Activated CD4-positive, CD25-positive, alpha-beta regulatory T cell (primary cell): ENCODE data around the gene SLBP.

Experiments
- DNase-seq, 4 experiments: peaks; one replicate each; lab custom pipeline; 2025; lab: John Stamatoyannopoulos, UW

The SLBP gene

DNA sequence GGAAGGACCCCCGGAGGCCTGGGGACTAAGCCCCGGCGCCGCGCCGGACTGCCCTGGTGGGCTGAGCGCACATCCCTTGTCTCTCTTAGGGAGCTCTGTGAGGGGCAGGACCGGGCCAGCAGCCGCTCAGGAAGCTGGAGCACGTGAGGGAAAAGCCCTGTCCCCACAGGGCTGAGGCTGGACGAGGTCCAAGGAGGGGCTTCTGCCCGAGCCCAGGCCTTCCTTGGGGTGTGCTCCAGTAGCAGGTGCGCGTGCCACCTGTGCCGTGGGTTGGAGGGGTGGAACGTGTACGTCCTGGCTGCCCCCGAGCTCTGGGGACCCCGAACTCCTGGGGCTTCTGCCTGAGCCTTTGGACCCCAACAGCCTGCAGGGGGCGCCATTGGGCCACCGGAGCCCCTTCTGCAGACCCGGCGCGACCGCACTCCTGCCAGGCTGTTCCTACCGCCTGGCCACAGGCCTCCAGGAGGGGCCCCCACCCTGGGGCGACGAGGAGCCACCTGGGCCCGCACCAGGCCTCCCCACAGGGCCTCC, 36.4 kb upstream of the SLBP start:
- peak; percentile 56 to 74 (median 68) for DNase-seq

DNA sequence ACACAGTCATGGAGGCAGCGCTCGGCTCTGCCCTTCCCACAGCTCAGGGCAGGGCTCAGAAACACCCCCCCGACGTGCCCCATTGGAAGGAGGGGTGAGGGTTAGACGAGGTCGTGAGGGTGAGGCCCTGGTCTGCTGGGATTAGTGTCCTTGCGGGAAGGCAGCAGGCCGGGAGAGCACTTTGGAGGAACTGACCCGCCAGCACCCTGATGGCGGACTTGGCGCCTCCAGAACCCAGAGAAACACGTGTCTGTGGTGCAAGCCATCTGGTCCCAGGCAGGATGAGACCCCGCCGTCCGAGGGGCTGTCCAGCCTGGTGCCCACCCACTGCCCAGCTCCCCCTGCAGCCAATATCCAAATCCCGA, 35.5 kb upstream of the SLBP start:
- no peak for DNase-seq

GRCh38 chr4:1746919-1747602, 34.9 kb upstream of the SLBP start:
- DNase-seq, result no peak

DNA sequence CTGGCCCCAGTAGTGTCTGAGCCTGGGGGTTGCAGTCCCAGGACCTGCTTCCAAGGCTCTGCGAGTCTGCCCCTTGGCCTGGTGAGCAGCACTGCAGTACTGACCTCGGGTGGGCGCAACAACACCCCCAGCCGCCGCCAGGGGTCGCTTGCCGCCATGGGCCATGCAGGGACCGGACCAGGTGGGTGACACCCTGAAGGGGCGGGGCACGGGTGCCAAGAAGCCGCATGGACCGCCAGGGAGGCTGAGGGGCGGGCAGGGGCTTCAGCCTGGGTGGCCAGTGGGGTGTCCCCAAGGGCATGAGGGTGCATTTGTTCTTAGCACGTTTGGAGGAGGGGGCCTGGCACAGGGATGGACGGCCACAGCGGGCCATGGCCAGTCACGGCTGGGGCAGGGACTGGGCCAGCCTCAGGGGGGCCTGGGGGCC, 34.2 kb upstream of the SLBP start:
- DNase-seq, result peak; percentile 61 to 81 (median 72)

GRCh38 chr4:1745697-1746096, 33.6 kb upstream of the SLBP start:
- no peak for DNase-seq

- no peak for DNase-seq
Observed at GRCh38 chr4:1745165-1745564, 33.0 kb upstream of the SLBP start.

GRCh38 chr4:1744552-1744951, 32.4 kb upstream of the SLBP start:
- DNase-seq, result no peak

DNA sequence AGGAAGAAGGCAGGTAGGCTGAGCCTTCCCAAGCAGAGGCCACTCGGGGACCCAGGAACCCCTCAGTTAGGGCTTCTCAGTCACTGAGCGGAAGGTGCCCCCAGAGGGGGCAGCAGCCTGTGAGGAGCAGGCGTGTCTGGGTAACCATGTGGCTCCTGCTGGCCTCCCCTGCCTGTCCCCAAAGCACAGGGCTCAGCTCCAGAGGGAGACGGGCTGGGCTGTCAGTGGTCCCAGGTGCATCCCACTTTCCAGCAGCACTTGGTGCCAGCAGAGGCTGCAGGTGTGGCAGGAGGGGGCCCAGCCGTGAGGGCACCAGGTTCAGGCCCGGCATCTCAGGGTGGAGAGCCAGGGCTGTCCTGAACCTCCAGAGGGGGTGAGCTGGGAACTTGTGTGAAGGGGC, 31.9 kb upstream of the SLBP start:
- DNase-seq, result no peak

- DNase-seq, result no peak
Observed at GRCh38 chr4:1743551-1743950, 31.4 kb upstream of the SLBP start.

DNA sequence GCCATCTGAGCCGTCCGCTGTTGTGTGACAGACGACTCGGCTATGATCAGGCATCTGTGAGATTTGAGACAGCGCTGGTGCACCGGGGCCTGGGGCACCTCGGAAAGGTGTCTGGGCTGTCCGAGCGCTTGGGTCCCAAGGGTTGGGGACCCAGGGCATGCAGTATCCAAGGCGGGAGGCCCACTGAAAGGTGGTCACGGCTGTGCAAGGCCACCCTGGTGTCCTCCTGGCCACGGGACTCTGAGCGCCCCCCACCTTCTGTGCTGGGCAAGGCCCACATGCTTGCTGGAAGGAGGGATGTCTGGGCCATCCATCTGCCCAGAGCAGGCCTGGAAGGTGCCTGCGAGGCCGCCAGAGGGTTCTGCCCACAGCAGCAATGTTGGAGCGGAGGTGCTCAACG, 29.1 kb upstream of the SLBP start:
- no peak for DNase-seq

GRCh38 chr4:1740021-1740545, 28.0 kb upstream of the SLBP start:
- no peak for DNase-seq

DNA sequence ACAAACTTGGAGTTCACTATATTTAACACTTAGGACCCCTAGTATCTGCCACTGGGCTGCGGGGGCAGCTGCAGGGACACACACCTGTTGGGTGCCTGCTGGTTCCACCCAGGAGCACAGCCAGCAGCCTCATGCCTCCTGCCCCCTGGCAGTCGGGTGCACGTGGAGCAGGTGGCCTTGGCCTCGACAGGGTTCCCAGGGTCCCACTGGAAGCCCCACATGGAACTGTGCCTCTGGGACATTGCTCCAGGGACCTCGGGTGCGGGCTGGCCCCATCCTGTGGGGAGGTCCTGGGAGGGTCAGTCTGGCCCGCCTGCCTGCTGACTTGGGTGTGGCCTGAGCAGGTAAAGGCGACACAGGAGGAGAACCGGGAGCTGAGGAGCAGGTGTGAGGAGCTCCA, 27.2 kb upstream of the SLBP start:
- DNase-seq, result no peak

DNA sequence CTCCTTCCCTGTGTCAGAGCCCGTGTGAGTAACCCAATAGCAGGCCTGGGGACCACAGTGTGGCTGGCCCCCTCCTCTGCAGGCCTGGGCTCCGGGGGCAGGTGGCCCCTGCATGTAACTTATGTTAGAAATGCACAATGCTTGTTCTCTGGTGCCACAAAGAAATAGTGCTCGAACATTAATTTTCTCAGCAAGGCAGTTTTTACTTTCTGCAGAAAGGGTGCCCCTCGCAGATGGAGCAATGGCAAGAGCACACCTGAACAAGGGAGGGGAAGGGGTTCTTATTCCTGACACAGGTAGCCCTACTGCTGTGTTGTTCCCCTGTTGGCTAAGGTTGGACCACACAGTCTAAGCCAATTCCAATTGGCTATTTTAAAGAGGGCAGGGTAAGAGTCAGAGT, 26.3 kb upstream of the SLBP start:
- no peak for DNase-seq

DNA sequence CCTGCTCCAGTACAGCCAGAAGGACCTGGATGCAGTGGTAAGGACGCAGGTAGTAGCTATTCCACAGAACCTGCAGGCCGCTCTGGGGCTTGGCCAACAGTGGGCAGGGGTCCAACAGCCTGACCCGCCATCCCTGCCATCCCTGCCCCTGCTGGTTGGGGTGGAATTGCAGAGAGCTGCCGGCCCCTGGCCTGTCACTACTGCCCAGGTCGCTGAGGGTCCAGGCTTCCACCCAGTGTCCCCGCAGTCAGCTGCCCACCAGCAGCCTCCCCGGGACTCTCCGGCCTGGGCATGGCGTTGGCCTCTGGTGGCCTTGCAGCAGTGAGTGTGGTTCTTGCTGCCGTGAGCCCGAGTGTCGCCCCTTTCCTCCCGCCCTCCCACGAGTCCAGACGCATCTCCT, 25.5 kb upstream of the SLBP start:
- no peak for DNase-seq

DNA sequence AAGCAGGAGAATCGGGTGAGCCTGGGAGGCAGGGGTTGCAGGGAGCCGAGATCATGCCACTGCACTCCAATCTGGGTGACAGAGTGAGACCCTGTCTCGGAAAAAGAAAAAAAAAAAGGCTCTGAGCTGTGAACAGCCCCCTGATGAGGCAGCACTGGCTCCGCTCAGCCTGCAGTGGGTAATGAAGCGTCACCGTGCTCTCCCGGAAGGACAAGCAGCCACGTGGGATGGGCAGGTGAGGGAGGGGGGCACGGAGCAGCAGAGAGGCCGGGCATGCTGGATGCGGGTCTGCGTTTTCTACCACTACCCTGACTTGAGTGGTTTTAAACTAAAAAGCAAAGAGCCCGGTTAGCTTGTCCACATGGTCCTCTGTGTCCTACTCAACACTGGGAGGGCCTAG, 24.7 kb upstream of the SLBP start:
- DNase-seq, result no peak

GRCh38 chr4:1735215-1735614, 23.1 kb upstream of the SLBP start:
- DNase-seq, result no peak

GRCh38 chr4:1732911-1733310, 20.8 kb upstream of the SLBP start:
- DNase-seq, result no peak

DNA sequence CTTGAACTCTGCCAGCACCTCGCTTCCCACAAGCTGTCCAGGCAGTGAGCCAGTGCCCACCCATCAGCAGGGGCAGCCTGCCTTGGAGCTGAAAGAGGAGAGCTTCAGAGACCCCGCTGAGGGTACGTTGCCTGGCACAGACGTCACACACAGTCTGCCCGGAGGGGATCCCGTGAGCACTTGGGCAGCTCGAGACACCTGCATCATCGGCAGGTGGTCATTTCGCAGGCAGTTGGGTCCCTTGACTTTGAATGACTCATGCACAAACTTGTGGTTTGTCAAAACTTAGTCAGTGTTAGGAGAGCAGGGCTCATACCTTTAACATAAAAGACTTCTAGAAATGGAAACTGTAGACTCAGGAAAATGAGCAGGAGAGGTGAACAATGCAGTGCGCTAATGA, 19.1 kb upstream of the SLBP start:
- no peak for DNase-seq

DNA sequence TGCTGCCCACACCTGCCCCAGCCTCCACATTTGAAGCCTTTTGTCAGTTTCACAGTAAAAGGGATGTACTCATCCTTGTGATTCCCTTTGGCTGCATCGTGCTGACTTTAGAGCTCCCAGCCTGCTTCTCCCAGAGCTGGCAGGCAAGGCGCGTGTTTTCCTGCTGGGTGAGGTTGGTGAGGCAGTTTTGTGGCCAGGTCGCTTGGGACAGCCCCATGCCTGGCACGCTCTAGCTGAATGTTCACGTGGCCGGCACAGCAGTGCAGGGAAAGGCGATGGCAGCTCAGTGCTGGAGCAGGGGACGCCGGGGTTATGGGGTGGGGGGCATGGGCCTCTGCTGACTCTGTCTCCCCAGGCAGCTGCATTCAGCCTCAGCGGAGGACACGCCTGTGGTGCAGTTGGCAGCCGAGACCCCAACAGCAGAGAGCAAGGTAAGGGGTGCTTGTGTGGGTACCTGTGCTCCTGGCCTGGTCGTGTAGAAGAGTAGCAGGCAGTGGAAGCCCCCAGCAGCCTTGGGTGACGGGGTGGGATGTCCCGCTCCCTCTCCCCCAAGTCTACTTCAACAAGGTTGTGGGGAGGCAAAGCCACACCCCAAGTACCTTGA, 18.5 kb upstream of the SLBP start:
- no peak for DNase-seq

DNA sequence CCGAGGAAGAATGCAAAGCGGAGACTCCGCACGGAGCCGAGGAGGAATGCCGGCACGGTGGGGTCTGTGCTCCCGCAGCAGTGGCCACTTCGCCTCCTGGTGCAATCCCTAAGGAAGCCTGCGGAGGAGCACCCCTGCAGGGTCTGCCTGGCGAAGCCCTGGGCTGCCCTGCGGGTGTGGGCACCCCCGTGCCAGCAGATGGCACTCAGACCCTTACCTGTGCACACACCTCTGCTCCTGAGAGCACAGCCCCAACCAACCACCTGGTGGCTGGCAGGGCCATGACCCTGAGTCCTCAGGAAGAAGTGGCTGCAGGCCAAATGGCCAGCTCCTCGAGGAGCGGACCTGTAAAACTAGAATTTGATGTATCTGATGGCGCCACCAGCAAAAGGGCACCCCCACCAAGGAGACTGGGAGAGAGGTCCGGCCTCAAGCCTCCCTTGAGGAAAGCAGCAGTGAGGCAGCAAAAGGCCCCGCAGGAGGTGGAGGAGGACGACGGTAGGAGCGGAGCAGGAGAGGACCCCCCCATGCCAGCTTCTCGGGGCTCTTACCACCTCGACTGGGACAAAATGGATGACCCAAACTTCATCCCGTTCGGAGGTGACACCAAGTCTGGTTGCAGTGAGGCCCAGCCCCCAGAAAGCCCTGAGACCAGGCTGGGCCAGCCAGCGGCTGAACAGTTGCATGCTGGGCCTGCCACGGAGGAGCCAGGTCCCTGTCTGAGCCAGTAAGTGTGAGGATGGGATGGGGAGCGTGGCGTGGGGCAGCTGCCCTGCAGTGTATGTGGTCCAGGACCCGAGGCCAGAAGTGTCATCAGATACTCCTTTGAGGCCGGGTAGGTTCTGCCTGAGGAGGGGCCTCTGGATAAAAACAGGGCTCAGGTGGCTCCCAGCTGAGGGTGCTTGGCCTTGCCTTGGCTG, 16.2 kb upstream of the SLBP start:
- no peak for DNase-seq

DNA sequence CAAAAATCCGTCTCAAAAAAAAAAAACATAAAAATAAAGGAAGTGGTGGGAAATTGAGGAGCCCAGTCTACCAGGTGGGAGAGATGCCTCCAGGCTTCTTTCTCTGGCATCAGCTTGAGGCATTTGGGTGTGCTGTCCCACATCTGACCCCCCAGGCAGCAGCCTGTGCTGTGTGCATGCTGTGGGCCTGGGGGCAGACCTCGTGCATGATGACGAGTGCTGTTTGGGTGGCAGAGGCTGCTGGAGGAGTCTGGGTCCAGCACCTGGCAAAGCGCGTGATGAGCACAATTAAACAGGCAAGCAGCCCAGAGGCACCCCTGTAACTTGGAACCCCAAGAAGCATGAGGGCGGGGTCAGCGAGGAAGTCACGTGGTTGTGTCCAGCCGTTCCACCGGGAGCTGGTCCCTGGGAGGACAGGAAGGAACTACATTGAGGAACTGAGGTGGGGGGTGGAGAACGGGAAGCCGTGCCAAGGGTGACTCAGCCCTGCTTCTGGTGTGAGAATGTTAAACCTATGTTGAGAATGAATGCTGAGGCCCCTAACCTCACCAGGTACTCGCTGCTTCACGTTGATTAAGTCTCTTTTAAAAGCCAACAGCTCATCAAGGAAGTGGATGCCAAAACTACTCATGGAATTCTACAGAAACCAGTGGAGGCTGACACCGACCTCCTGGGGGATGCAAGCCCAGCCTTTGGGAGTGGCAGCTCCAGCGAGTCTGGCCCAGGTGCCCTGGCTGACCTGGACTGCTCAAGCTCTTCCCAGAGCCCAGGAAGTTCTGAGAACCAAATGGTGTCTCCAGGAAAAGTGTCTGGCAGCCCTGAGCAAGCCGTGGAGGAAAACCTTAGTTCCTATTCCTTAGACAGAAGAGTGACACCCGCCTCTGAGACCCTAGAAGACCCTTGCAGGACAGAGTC, 15.3 kb upstream of the SLBP start:
- no peak for DNase-seq
